ENCODE results near the gene FMO2. TPM values are rescaled to one million over a fixed set of nuclear protein-coding genes. Genes with fewer than 3 reads are reported as not detected.

Gene FMO2
- total RNA-seq, 6 experiments from 2014 or later, result not detected

DNA sequence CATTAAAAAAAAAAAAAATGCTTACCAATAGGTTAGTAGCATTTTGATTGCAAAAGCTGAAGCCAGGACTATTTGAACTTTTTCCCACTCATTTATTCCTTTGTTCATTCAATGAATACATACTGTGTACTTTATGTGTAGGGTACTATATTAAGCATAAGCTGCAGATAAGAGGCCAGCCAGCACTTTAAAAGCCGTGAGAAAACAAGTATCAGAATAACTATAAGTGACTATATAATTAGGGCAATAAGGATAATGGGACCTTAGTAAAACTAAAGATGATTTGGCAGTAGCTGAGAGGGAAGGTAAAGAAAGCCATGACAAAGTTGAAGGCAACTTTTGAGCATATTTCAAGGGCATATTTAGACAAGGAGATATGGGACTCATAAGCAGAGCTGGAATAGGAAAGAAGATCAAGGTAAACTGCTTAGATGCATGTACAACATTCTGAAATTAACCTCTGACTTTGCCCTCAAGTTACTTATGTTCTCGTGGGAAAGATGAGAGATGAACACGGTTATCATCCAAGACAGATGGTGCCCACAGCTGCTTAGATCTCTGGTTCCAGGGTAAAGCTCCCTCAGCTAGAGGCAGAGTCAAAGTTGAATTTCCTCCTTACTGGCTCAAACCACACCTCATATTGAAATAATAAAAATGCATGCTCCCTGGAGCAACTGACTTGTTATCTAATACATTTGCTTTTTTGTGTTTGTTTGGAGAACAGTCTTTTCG lies 44.0 kb upstream of the FMO2 start:
- Mint-ChIP-seq H3K27ac (no peak overlapping the region; the same call in 1 of the 2 replicates), H3K4me1 (ENCODE audit: low read depth) (peaks cover 25% of the 10 kb centered on the region)
- DNase-seq, result no peak

DNA sequence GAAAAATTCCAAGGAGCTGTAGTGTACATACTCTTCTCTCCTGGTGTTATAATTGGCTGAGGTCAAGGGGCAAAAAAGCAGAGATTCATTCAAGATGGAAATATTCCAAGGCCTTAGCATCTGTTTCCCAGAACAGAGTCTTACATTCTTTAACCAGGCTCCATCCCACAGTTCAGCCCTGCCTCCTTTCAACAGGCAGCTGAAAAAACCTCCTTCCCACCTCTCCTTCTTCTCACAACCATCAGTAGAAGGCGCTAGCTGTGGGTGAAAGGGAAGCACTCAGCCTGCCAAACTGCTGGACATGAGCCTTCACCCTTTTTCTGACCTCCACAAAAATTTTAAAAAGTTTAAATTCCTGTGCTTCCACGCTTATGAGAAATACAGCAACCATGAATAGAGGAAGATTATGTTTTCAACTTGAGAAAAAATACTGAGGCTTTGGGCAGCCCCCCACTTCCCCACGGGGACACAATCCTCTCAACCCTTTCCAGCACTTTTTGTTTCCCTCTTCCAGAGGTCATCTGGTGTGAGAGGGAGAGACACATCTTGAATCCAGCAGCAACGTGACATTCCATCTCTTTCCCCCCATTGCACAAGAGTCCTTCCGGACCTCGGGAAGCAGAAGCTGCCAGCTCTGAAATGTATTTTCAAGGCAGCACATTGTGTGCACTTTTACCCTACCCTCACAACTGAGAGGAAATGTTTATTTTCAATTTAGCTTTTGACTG lies 43.2 kb upstream of the FMO2 start:
- Mint-ChIP-seq H3K9me3 (no peaks in the 10 kb centered on the region), H3K36me3 (ENCODE audit: low read depth) (no peaks in the 10 kb centered on the region), H3K27me3 (ENCODE audit: insufficient read depth) (peaks cover 9% of the 10 kb centered on the region), H3K27ac (peak overlapping the region; percentile 83), H3K4me1 (ENCODE audit: low read depth) (peaks cover 25% of the 10 kb centered on the region), H3K4me3 (peak overlapping the region; percentile 67)
- TF ChIP-seq, protein P1, sequence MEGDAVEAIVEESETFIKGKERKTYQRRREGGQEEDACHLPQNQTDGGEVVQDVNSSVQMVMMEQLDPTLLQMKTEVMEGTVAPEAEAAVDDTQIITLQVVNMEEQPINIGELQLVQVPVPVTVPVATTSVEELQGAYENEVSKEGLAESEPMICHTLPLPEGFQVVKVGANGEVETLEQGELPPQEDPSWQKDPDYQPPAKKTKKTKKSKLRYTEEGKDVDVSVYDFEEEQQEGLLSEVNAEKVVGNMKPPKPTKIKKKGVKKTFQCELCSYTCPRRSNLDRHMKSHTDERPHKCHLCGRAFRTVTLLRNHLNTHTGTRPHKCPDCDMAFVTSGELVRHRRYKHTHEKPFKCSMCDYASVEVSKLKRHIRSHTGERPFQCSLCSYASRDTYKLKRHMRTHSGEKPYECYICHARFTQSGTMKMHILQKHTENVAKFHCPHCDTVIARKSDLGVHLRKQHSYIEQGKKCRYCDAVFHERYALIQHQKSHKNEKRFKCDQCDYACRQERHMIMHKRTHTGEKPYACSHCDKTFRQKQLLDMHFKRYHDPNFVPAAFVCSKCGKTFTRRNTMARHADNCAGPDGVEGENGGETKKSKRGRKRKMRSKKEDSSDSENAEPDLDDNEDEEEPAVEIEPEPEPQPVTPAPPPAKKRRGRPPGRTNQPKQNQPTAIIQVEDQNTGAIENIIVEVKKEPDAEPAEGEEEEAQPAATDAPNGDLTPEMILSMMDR (IDR thresholded peaks at IDR 0.05), result peak; percentile 36; the same call in 1 of the 2 replicates
- peak; percentile 86 for DNase-seq

More for the DNA sequence above, 44.0 kb upstream of the FMO2 start:
- no peak overlapping the region for H3K4me3 Mint-ChIP-seq
- no peaks in the 10 kb centered on the region for H3K9me3 Mint-ChIP-seq
- H3K36me3 Mint-ChIP-seq (ENCODE audit: low read depth), result no peaks in the 10 kb centered on the region
- peaks cover 9% of the 10 kb centered on the region for H3K27me3 Mint-ChIP-seq (ENCODE audit: insufficient read depth)
- TF ChIP-seq, protein P1 (IDR thresholded peaks at IDR 0.05), result no peak

DNA sequence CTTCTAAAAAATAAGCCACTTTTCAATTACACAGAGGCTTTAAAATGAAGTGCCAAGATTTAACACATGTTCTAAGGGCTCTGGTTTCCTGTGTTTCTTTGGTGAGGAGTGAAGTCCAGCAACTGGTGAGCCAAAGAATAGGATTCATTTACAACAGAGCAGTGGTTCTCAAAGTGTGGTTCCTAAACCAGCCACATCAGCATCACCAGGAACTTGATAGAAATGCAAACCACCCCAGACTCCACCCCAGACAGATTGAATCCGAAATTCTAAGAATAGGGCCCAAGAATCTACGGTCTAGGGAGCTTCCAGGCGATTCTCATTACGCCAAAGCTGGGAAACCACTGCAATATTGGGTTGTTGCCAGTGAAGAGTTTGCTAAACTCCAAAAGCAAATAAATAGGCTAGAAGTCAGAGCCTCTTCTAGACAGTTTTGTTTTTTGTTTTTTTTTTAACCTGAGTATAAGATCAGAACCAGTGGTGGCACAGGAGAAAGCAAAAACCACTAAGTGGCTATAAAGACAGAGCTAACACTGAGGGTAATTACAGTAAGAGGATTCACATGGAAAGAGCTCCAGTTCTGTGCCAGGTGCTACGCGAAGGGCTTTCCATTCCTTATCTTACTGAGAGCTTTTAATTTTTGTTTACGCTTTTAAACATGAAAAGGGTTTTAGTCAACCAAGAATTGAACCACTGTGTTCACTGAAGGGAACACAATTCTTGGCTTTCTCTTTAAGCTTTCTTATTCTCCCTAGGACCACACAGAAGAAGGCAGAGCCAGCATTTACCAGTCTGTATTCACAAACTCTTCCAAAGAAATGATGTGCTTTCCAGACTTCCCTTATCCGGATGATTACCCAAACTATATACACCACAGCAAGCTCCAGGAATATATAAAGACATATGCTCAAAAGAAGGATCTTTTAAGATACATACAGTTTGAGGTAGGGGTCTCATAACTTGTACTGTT lies 42.4 kb upstream of the FMO2 start:
- peak; percentile 33 for DNase-seq
- Mint-ChIP-seq H3K9me3 (no peaks in the 10 kb centered on the region), H3K27me3 (ENCODE audit: insufficient read depth) (peaks cover 9% of the 10 kb centered on the region), H3K4me3 (peak overlapping the region; percentile 67), H3K27ac (peak overlapping the region; percentile 83), H3K36me3 (ENCODE audit: low read depth) (no peaks in the 10 kb centered on the region), H3K4me1 (ENCODE audit: low read depth) (peaks cover 25% of the 10 kb centered on the region)
- TF ChIP-seq, protein P1 (IDR thresholded peaks at IDR 0.05), result no peak

DNA sequence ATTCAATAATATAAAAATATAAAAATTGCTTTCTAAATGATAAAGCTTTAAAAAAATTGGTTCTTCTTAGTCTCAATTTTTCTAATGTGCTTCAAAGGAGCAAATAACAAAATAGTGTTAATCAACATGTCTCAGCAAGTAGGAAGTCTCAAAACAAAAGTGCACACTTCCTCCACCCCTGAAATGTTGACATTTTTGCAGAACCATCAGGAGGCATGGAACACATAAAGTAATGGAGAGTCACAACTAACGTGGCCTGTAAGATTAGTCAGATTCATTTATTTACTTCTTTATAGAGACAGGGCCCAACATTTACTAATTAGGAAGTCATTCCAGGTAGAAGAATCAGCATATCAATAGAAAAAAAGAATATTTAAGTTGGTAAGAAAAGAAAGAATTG lies 34.9 kb upstream of the FMO2 start:
- DNase-seq, result no peak
- Mint-ChIP-seq H3K27ac (no peak overlapping the region), H3K4me1 (ENCODE audit: low read depth) (no peaks in the 10 kb centered on the region), H3K9me3 (no peaks in the 10 kb centered on the region), H3K27me3 (ENCODE audit: insufficient read depth) (peaks cover 3% of the 10 kb centered on the region), H3K4me3 (no peak overlapping the region), H3K36me3 (ENCODE audit: low read depth) (no peaks in the 10 kb centered on the region)
- TF ChIP-seq, protein P1 (IDR thresholded peaks at IDR 0.05), result no peak

DNA sequence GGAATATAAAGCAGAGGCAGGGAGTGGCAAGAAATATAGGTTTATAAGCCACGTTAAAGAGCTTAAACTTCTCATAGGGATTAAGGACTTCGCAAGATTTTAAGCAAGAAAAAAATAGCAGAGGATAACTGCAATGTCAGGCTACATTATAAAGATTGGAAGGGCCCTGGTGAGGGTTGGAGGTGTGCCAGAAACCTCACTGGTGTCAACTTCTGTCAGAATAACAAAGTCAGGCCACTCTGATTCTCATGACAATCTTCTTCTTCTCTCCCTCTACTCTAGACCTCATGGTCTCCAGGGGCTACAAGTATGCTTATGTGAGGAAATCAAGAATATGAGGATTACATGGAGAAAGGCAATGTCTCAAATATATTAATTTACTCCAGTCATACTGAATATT lies 32.6 kb upstream of the FMO2 start:
- Mint-ChIP-seq H3K36me3 (ENCODE audit: low read depth) (no peaks in the 10 kb centered on the region), H3K9me3 (no peaks in the 10 kb centered on the region), H3K27me3 (ENCODE audit: insufficient read depth) (peaks cover 3% of the 10 kb centered on the region; the same call in 1 of the 2 replicates), H3K27ac (no peak overlapping the region), H3K4me1 (ENCODE audit: low read depth) (no peaks in the 10 kb centered on the region), H3K4me3 (no peak overlapping the region)
- TF ChIP-seq, protein P1 (IDR thresholded peaks at IDR 0.05), result no peak
- no peak for DNase-seq
